SK-N-SH (cell line): ENCODE data around the gene LGALS8.

ENCODE experiments used
- EZH2phosphoT487 ChIP-seq: fragments of 200-600 bp; sonication (generic); IDR thresholded peaks from 2 replicates; pipeline ENCODE4 v1.6.1; 2017; ENCODE audit warnings: low read depth, mixed run types, mild to moderate bottlenecking, antibody characterized with exemption, moderate library complexity, borderline replicate concordance
- NFIC ChIP-seq: IDR thresholded peaks from 2 replicates; pipeline ENCODE4 v1.4.0; 2012; ENCODE audit warnings: borderline replicate concordance
- RCOR1 ChIP-seq: fragments of 150-350 bp; IDR thresholded peaks from 2 replicates; pipeline ENCODE4 v1.6.1; 2017; ENCODE audit warnings: antibody characterized with exemption, low read length
- RXRA ChIP-seq: IDR thresholded peaks from 2 replicates; pipeline ENCODE4 v1.4.0; 2012; ENCODE audit warnings: low read depth, mild to moderate bottlenecking, borderline replicate concordance
- TCF12 ChIP-seq: IDR thresholded peaks from 2 replicates; pipeline ENCODE4 v1.4.0; 2012
- TEAD4 ChIP-seq: IDR thresholded peaks from 2 replicates; pipeline ENCODE4 v1.4.0; 2012; ENCODE audit warnings: mild to moderate bottlenecking, borderline replicate concordance; ENCODE audit not compliant: insufficient read depth
- TF ChIP-seq, protein P1 (sequence below): fragments of 200-600 bp; sonication (generic); IDR thresholded peaks from 2 replicates; pipeline ENCODE4 v1.6.1; 2017; ENCODE audit warnings: antibody characterized with exemption, mild to moderate bottlenecking, moderate library complexity
- TF ChIP-seq, protein P2 (sequence below): IDR thresholded peaks from 2 replicates; pipeline ENCODE4 v1.4.0; 2012; ENCODE audit warnings: low read depth, borderline replicate concordance
- TF ChIP-seq, protein P3 (sequence below): IDR thresholded peaks from 2 replicates; pipeline ENCODE4 v1.6.1; 2012; ENCODE audit warnings: mild to moderate bottlenecking, low read depth, low read length, moderate library complexity

DNA sequence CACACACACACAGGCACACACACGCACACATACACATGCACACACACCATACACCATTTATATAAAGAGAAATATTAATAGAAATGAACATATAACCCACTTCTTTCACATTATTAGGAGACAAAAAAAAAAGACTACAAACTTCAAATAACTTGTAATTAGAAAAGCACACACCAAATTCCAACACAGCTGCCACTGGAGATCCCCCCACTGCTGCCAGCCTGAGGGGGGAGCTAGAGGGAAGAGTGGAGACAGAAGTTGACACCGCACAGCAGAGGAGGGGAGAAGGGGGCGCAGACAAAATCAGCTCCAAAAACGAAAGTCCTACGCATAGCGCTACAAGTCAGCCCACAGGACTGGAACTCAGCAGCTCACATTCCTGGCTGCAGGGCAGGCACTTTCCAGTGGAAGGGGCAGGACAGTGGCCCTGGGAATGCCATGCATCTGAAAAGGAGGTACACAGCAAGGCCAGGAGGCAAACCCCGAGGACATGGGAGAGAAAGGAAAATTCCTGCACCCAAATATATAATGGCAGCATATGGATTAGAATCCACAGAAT is 36.5 kb downstream of the LGALS8 start:
- TF ChIP-seq RCOR1: no peak
- no peak for TF ChIP-seq EZH2phosphoT487
- TF ChIP-seq TEAD4: no peak
- TF ChIP-seq, protein P1, sequence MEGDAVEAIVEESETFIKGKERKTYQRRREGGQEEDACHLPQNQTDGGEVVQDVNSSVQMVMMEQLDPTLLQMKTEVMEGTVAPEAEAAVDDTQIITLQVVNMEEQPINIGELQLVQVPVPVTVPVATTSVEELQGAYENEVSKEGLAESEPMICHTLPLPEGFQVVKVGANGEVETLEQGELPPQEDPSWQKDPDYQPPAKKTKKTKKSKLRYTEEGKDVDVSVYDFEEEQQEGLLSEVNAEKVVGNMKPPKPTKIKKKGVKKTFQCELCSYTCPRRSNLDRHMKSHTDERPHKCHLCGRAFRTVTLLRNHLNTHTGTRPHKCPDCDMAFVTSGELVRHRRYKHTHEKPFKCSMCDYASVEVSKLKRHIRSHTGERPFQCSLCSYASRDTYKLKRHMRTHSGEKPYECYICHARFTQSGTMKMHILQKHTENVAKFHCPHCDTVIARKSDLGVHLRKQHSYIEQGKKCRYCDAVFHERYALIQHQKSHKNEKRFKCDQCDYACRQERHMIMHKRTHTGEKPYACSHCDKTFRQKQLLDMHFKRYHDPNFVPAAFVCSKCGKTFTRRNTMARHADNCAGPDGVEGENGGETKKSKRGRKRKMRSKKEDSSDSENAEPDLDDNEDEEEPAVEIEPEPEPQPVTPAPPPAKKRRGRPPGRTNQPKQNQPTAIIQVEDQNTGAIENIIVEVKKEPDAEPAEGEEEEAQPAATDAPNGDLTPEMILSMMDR: no peak; the same call in 1 of the 2 replicates
- no peak for TF ChIP-seq RXRA
- no peak for TF ChIP-seq NFIC
- TF ChIP-seq, protein P2, sequence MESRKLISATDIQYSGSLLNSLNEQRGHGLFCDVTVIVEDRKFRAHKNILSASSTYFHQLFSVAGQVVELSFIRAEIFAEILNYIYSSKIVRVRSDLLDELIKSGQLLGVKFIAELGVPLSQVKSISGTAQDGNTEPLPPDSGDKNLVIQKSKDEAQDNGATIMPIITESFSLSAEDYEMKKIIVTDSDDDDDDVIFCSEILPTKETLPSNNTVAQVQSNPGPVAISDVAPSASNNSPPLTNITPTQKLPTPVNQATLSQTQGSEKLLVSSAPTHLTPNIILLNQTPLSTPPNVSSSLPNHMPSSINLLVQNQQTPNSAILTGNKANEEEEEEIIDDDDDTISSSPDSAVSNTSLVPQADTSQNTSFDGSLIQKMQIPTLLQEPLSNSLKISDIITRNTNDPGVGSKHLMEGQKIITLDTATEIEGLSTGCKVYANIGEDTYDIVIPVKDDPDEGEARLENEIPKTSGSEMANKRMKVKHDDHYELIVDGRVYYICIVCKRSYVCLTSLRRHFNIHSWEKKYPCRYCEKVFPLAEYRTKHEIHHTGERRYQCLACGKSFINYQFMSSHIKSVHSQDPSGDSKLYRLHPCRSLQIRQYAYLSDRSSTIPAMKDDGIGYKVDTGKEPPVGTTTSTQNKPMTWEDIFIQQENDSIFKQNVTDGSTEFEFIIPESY: no peak
- TF ChIP-seq, protein P3, sequence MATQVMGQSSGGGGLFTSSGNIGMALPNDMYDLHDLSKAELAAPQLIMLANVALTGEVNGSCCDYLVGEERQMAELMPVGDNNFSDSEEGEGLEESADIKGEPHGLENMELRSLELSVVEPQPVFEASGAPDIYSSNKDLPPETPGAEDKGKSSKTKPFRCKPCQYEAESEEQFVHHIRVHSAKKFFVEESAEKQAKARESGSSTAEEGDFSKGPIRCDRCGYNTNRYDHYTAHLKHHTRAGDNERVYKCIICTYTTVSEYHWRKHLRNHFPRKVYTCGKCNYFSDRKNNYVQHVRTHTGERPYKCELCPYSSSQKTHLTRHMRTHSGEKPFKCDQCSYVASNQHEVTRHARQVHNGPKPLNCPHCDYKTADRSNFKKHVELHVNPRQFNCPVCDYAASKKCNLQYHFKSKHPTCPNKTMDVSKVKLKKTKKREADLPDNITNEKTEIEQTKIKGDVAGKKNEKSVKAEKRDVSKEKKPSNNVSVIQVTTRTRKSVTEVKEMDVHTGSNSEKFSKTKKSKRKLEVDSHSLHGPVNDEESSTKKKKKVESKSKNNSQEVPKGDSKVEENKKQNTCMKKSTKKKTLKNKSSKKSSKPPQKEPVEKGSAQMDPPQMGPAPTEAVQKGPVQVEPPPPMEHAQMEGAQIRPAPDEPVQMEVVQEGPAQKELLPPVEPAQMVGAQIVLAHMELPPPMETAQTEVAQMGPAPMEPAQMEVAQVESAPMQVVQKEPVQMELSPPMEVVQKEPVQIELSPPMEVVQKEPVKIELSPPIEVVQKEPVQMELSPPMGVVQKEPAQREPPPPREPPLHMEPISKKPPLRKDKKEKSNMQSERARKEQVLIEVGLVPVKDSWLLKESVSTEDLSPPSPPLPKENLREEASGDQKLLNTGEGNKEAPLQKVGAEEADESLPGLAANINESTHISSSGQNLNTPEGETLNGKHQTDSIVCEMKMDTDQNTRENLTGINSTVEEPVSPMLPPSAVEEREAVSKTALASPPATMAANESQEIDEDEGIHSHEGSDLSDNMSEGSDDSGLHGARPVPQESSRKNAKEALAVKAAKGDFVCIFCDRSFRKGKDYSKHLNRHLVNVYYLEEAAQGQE: no peak
- no peak for TF ChIP-seq TCF12
